Measurements from ENCODE around the gene TEAD1.

DNA sequence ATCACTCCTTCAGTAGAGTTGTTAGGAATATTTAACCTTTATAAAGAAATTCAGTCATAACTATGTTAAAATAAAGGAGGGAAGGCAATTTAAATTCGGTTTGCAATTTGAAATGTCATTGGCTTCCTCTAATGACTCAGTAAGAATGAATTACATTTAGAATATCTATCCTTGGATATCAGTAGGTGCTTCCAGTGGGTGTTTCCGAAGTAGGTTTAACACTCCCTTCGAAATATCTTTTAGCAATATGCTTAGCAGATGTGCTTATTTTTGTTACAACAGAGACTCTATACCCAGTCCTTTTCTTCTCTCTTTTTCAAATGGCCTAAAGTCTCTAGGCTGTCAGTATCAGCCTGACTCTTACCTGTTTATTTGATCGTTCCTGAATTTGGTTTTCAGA, 231.2 kb downstream of the TEAD1 start:
- TF ChIP-seq, protein P1, sequence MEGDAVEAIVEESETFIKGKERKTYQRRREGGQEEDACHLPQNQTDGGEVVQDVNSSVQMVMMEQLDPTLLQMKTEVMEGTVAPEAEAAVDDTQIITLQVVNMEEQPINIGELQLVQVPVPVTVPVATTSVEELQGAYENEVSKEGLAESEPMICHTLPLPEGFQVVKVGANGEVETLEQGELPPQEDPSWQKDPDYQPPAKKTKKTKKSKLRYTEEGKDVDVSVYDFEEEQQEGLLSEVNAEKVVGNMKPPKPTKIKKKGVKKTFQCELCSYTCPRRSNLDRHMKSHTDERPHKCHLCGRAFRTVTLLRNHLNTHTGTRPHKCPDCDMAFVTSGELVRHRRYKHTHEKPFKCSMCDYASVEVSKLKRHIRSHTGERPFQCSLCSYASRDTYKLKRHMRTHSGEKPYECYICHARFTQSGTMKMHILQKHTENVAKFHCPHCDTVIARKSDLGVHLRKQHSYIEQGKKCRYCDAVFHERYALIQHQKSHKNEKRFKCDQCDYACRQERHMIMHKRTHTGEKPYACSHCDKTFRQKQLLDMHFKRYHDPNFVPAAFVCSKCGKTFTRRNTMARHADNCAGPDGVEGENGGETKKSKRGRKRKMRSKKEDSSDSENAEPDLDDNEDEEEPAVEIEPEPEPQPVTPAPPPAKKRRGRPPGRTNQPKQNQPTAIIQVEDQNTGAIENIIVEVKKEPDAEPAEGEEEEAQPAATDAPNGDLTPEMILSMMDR (IDR thresholded peaks at IDR 0.05), result no peak
- no peak for TF ChIP-seq EP300 (IDR thresholded peaks at IDR 0.05; ENCODE audit: low read depth)
